PFSK-1 (cell line): ENCODE data around the gene GALNT4.

Experiments
- FOXP2 ChIP-seq: optimal IDR thresholded peaks from 2 replicates; pipeline ENCODE3; 2011; ENCODE audit warnings: borderline replicate concordance, control low read depth, inconsistent platforms; ENCODE audit not compliant: insufficient read depth; ENCODE audit errors: extremely low read length, extremely low read depth
- POLR2AphosphoS5 ChIP-seq: IDR thresholded peaks from 2 replicates; pipeline ENCODE4 v1.6.1; 2012; ENCODE audit warnings: low read depth, mild to moderate bottlenecking, control low read depth, low read length, moderate library complexity
- REST ChIP-seq, 2 experiments: IDR thresholded peaks; 2 replicates each; pipeline versions ENCODE4 v1.6.1 to v1.8.0; 2011 to 2012; ENCODE audit warnings: low read depth in 2 of 2, low read length in 2 of 2, control low read depth in 1 of 2, inconsistent platforms in 1 of 2, mild to moderate bottlenecking in 1 of 2, moderate library complexity in 1 of 2; ENCODE audit not compliant: insufficient read depth in 1 of 2
- SIN3A ChIP-seq: IDR thresholded peaks from 2 replicates; pipeline ENCODE4 v1.6.1; 2012; ENCODE audit warnings: mild to moderate bottlenecking, low read length, moderate library complexity, borderline replicate concordance; ENCODE audit not compliant: insufficient read depth
- TAF1 ChIP-seq: IDR thresholded peaks from 2 replicates; pipeline ENCODE4 v1.6.1; 2012; ENCODE audit warnings: low read length, control low read depth, borderline replicate concordance; ENCODE audit not compliant: insufficient read depth

Gene GALNT4

GRCh38 chr12:89497467-89497866 is 27.1 kb downstream of the GALNT4 start:
- TF ChIP-seq POLR2AphosphoS5 (no peak), TAF1 (no peak), REST (IDR thresholded peaks at IDR 0.05; ENCODE audit: insufficient read depth in 1 of 2, low read depth in 2 of 2, low read length in 2 of 2) (no peak), FOXP2 (no peak), SIN3A (no peak)

- TF ChIP-seq TAF1: no peak
- no peak for TF ChIP-seq FOXP2
- TF ChIP-seq REST (IDR thresholded peaks at IDR 0.05; ENCODE audit: insufficient read depth in 1 of 2, low read depth in 2 of 2, low read length in 2 of 2): no peak
- TF ChIP-seq SIN3A: no peak
- no peak for TF ChIP-seq POLR2AphosphoS5
These were observed 27.6 kb downstream of the GALNT4 start for GRCh38 chr12:89497005-89497404.

- TF ChIP-seq FOXP2: no peak
- no peak for TF ChIP-seq POLR2AphosphoS5
- no peak for TF ChIP-seq REST (IDR thresholded peaks at IDR 0.05; ENCODE audit: insufficient read depth in 1 of 2, low read depth in 2 of 2, low read length in 2 of 2)
- no peak for TF ChIP-seq SIN3A
- TF ChIP-seq TAF1: no peak
These were observed 30.0 kb downstream of the GALNT4 start for GRCh38 chr12:89494411-89495231.

GRCh38 chr12:89493670-89494302 is 30.8 kb downstream of the GALNT4 start:
- TF ChIP-seq SIN3A: no peak

GRCh38 chr12:89492883-89493282 is 31.7 kb downstream of the GALNT4 start:
- TF ChIP-seq FOXP2: no peak
- TF ChIP-seq SIN3A: no peak
- no peak for TF ChIP-seq TAF1
- no peak for TF ChIP-seq REST (IDR thresholded peaks at IDR 0.05; ENCODE audit: insufficient read depth in 1 of 2, low read depth in 2 of 2, low read length in 2 of 2)
- no peak for TF ChIP-seq POLR2AphosphoS5
